Ovary (tissue), 3 donors: Measurements from ENCODE around the gene FLNB.

ENCODE experiments used
- CTCF ChIP-seq, 3 donors: fragments of 450-650 bp in 2 of 3; fragments of 200-600 bp in 1 of 3; IDR thresholded peaks; one replicate each; pipeline versions ENCODE4 v1.5.1 to v1.8.0; 2016 to 2022; ENCODE audit warnings: antibody characterized with exemption in 3 of 3, mild to moderate bottlenecking in 1 of 3
- POLR2A ChIP-seq: fragments of 450-650 bp; IDR thresholded peaks from one replicate; pipeline ENCODE4 v1.6.1; 2017; ENCODE audit warnings: antibody characterized with exemption, mild to moderate bottlenecking, moderate library complexity
- donor health status: DM: no; HTN: no; CAD: no.

DNA sequence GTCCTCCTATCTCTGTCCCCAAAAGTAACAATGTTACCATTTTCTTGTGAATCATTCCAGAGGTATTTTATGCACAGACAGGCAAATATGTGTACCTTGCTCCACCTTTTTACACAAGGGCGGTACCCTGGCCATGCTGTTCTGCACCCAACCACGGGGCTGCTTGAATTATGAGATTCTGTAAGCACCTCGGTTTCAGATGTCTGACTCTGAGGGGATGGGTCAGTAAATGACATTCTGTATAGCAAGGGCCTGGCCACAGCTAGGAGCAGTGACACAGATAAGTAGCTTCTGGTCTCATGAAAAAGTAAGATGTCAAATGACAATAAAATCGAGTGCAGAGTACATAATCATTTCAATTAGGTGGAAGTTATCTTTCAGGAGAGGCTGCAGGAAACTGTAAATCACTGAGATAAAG is 30.4 kb upstream of the FLNB start:
- no peak for TF ChIP-seq CTCF (IDR thresholded peaks at IDR 0.05)
- TF ChIP-seq POLR2A, result no peak
